ENCODE results near the gene BCL11B. TPM values are rescaled to one million over a fixed set of nuclear protein-coding genes. Genes with fewer than 3 reads are reported as not detected.
"Not testable (repeated sequence)": the region's sequence is repeated elsewhere in the genome, so short reads cannot be mapped to it uniquely, and the experiment has no call there.

The BCL11B gene
- polyA plus RNA-seq, 3 donors = 0.11 to 0.28 (median 0.13) TPM

GRCh38 chr14:99233222-99234035, 38.6 kb downstream of the BCL11B start:
- 79 to 80% (median 80%) methylated on average over 17 of the region's 17 CpGs for WGBS, 3 donors
- no peak overlapping the region for H3K27ac ChIP-seq (ENCODE audit: low read depth, low read length)

GRCh38 chr14:99232714-99233214, 39.2 kb downstream of the BCL11B start:
- 71 to 74% (median 73%) methylated on average over 3 of the region's 3 CpGs for WGBS, 3 donors
- no peak overlapping the region for H3K27ac ChIP-seq (ENCODE audit: low read depth, low read length)

- WGBS, 3 donors = 33 to 39% (median 37%) methylated on average over 21 of the region's 21 CpGs
These were observed 39.9 kb downstream of the BCL11B start for GRCh38 chr14:99231850-99232713.

GRCh38 chr14:99231161-99231849, 40.7 kb downstream of the BCL11B start:
- no peak overlapping the region for H3K27ac ChIP-seq (ENCODE audit: low read depth, low read length)
- WGBS, 3 donors = 11 to 27% (median 14%) methylated on average over 37 to 38 of the region's 38 CpGs

More at GRCh38 chr14:99231850-99232713, 39.9 kb downstream of the BCL11B start:
- no peak overlapping the region for H3K27ac ChIP-seq (ENCODE audit: low read depth, low read length)

GRCh38 chr14:99230208-99231151, 41.5 kb downstream of the BCL11B start:
- H3K27ac ChIP-seq (ENCODE audit: low read depth, low read length) = no peak overlapping the region
- 44 to 56% (median 48%) methylated on average over 23 of the region's 23 CpGs for WGBS, 3 donors

GRCh38 chr14:99229654-99230207, 42.3 kb downstream of the BCL11B start:
- 31 to 50% (median 32%) methylated on average over 10 of the region's 10 CpGs for WGBS, 3 donors
- H3K27ac ChIP-seq (ENCODE audit: low read depth, low read length) = no peak overlapping the region

GRCh38 chr14:99228760-99229159, 43.2 kb downstream of the BCL11B start:
- H3K27ac ChIP-seq (ENCODE audit: low read depth, low read length) = not testable (repeated sequence)
- 83 to 93% (median 88%) methylated on average over 4 of the region's 4 CpGs for WGBS, 3 donors

GRCh38 chr14:99226687-99227086, 45.3 kb downstream of the BCL11B start:
- 69 to 91% (median 91%) methylated on average over 4 of the region's 4 CpGs for WGBS, 3 donors
- H3K27ac ChIP-seq (ENCODE audit: low read depth, low read length) = no peak overlapping the region

- H3K27ac ChIP-seq (ENCODE audit: low read depth, low read length) = no peak overlapping the region
- 66 to 76% (median 73%) methylated on average over 13 of the region's 13 CpGs for WGBS, 3 donors
These were observed 46.4 kb downstream of the BCL11B start for GRCh38 chr14:99225436-99226203.

GRCh38 chr14:99224948-99225347, 47.0 kb downstream of the BCL11B start:
- WGBS, 3 donors = 82 to 86% (median 84%) methylated on average over 3 of the region's 3 CpGs
- H3K27ac ChIP-seq (ENCODE audit: low read depth, low read length) = no peak overlapping the region

- 64 to 79% (median 67%) methylated on average over 12 of the region's 12 CpGs for WGBS, 3 donors
- H3K27ac ChIP-seq (ENCODE audit: low read depth, low read length) = no peak overlapping the region
These were observed 47.7 kb downstream of the BCL11B start for GRCh38 chr14:99224116-99224910.

- 86 to 93% (median 89%) methylated on average over 13 of the region's 13 CpGs for WGBS, 3 donors
- H3K27ac ChIP-seq (ENCODE audit: low read depth, low read length) = no peak overlapping the region
These were observed 50.6 kb downstream of the BCL11B start for GRCh38 chr14:99221445-99221844.

- no peak overlapping the region for H3K27ac ChIP-seq (ENCODE audit: low read depth, low read length)
- 70 to 77% (median 76%) methylated on average over 13 of the region's 13 CpGs for WGBS, 3 donors
These were observed 54.7 kb downstream of the BCL11B start for GRCh38 chr14:99217066-99217955.

- no peak overlapping the region for H3K27ac ChIP-seq (ENCODE audit: low read depth, low read length)
- WGBS, 3 donors = 79 to 93% (median 88%) methylated on average over 10 of the region's 10 CpGs
These were observed 55.8 kb downstream of the BCL11B start for GRCh38 chr14:99216191-99216590.

- 43 to 58% (median 44%) methylated on average over 16 of the region's 16 CpGs for WGBS, 3 donors
- H3K27ac ChIP-seq (ENCODE audit: low read depth, low read length) = no peak overlapping the region
These were observed 56.7 kb downstream of the BCL11B start for GRCh38 chr14:99215277-99215676.

All from adipose tissue (tissue), 3 donors.